Astrocyte (in vitro differentiated cells and primary cell): ENCODE results near the gene PDK2. TPM values are rescaled to one million over a fixed set of nuclear protein-coding genes. Genes with fewer than 3 reads are reported as not detected.

Source experiments
- DNase-seq: peaks from one replicate; pipeline ENCODE4 v3.0.0-alpha.2; 2010; ENCODE audit warnings: low read depth
- FAIRE-seq: peaks from 2 replicates; lab custom pipeline; 2011; peaks lifted over from hg19 to GRCh38; lab: Jason Lieb, UNC
- H2AFZ ChIP-seq: 2 replicates; pipeline ENCODE4 v1.6.0; 2012; ENCODE audit warnings: low read depth, low read length, inconsistent platforms
- H3K27ac ChIP-seq: 2 replicates; pipeline ENCODE4 v1.5.1; 2011; ENCODE audit warnings: low read depth, low read length, inconsistent platforms
- H3K27me3 ChIP-seq: 2 replicates; pipeline ENCODE4 v1.6.0; 2011; ENCODE audit warnings: low read length, inconsistent platforms; ENCODE audit not compliant: insufficient read depth
- H3K36me3 ChIP-seq: 2 replicates; pipeline ENCODE4 v1.5.1; 2011; ENCODE audit warnings: low read length, inconsistent platforms; ENCODE audit not compliant: insufficient read depth
- H3K4me1 ChIP-seq: 2 replicates; pipeline ENCODE4 v1.5.1; 2011; ENCODE audit warnings: low read length, inconsistent platforms; ENCODE audit not compliant: insufficient read depth
- H3K4me2 ChIP-seq: 2 replicates; pipeline ENCODE4 v1.6.0; 2012; ENCODE audit warnings: low read length, inconsistent platforms
- H3K4me3 ChIP-seq: 2 replicates; pipeline ENCODE4 v1.5.1; 2011; ENCODE audit warnings: low read depth, mild to moderate bottlenecking, low read length, inconsistent platforms; ENCODE audit not compliant: insufficient read depth
- H3K79me2 ChIP-seq: 2 replicates; pipeline ENCODE4 v1.6.0; 2012; ENCODE audit warnings: mild to moderate bottlenecking, low read length, inconsistent platforms; ENCODE audit not compliant: insufficient read depth
- H3K9ac ChIP-seq: 2 replicates; pipeline ENCODE4 v1.6.0; 2012; ENCODE audit warnings: mild to moderate bottlenecking, low read length, inconsistent platforms
- H3K9me3 ChIP-seq: 2 replicates; pipeline ENCODE4 v1.5.1; 2012; ENCODE audit warnings: low read depth, mild to moderate bottlenecking, low read length, inconsistent platforms; ENCODE audit not compliant: insufficient read depth
- H4K20me1 ChIP-seq: 2 replicates; pipeline ENCODE4 v1.6.0; 2012; ENCODE audit warnings: low read length, inconsistent platforms; ENCODE audit not compliant: insufficient read depth
- H3K27ac Mint-ChIP-seq: one replicate; pipeline ENCODE4 v1.8.0; 2021; ENCODE audit warnings: mild to moderate bottlenecking, mixed read lengths; ENCODE audit not compliant: unreplicated experiment
- H3K27me3 Mint-ChIP-seq: one replicate; pipeline ENCODE4 v1.8.0; 2021; ENCODE audit warnings: low read depth, mixed read lengths; ENCODE audit not compliant: unreplicated experiment
- H3K36me3 Mint-ChIP-seq: one replicate; pipeline ENCODE4 v1.8.0; 2021; ENCODE audit warnings: low read depth, mixed read lengths; ENCODE audit not compliant: unreplicated experiment
- H3K4me1 Mint-ChIP-seq: one replicate; pipeline ENCODE4 v1.8.0; 2021; ENCODE audit warnings: low read depth, mixed read lengths; ENCODE audit not compliant: unreplicated experiment
- H3K4me3 Mint-ChIP-seq: one replicate; pipeline ENCODE4 v1.8.0; 2021; ENCODE audit warnings: mild to moderate bottlenecking, moderate library complexity, mixed read lengths; ENCODE audit not compliant: unreplicated experiment
- H3K9me3 Mint-ChIP-seq: one replicate; pipeline ENCODE4 v1.8.0; 2021; ENCODE audit warnings: mild to moderate bottlenecking, mixed read lengths; ENCODE audit not compliant: unreplicated experiment
- CTCF ChIP-seq: IDR thresholded peaks from 2 replicates; pipeline ENCODE4 v1.5.1; 2011; ENCODE audit warnings: low read depth, mild to moderate bottlenecking, inconsistent platforms, low read length, moderate library complexity; ENCODE audit not compliant: insufficient read depth
- EZH2 ChIP-seq: IDR thresholded peaks from 2 replicates; pipeline ENCODE4 v1.6.1; 2012; ENCODE audit warnings: mild to moderate bottlenecking, low read length, inconsistent platforms; ENCODE audit not compliant: insufficient read depth
- total RNA-seq: library from RNA; stranded (reverse); gene quantifications from 2 replicates; pipeline ENCODE4 v1.2.1, GENCODE V29; 2021

Gene PDK2
- total RNA-seq, 1 donor from 2014 or later = 25.8 TPM

GRCh38 chr17:50151041-50151936, 56.1 kb downstream of the PDK2 start:
- H3K9me3 Mint-ChIP-seq = no peaks in the 10 kb centered on the region
- Histone ChIP-seq H3K9me3 (no peaks in the 10 kb centered on the region), H4K20me1 (peaks cover 30% of the 10 kb centered on the region), H2AFZ (peak overlapping the region; percentile 15), H3K27me3 (no peaks in the 10 kb centered on the region), H3K4me1 (peaks cover 37% of the 10 kb centered on the region), H3K4me3 (peak overlapping the region; percentile 71), H3K9ac (peak overlapping the region; percentile 90), H3K79me2 (peaks cover 44% of the 10 kb centered on the region), H3K36me3 (no peaks in the 10 kb centered on the region), H3K4me2 (peak overlapping the region; percentile 89), H3K27ac (peak overlapping the region; percentile 39)
- H3K4me3 Mint-ChIP-seq = peak overlapping the region; percentile 87
- H3K27ac Mint-ChIP-seq = peak overlapping the region; percentile 92
- peaks cover 7% of the 10 kb centered on the region for H3K36me3 Mint-ChIP-seq
- H3K4me1 Mint-ChIP-seq = peaks cover 14% of the 10 kb centered on the region
- peak; percentile 82 for DNase-seq
- no peak for FAIRE-seq
- peak; percentile 27 for TF ChIP-seq CTCF
- TF ChIP-seq EZH2 = no peak
- H3K27me3 Mint-ChIP-seq = no peaks in the 10 kb centered on the region

- H3K9me3 ChIP-seq = no peaks in the 10 kb centered on the region
- DNase-seq (peak; percentile 80), FAIRE-seq (no peak)
- TF ChIP-seq CTCF = no peak
- no peaks in the 10 kb centered on the region for H3K36me3 ChIP-seq
- H3K4me2 ChIP-seq = peak overlapping the region; percentile 89
- H2AFZ ChIP-seq = peak overlapping the region; percentile 75
- H3K9me3 Mint-ChIP-seq = no peaks in the 10 kb centered on the region
- peak overlapping the region; percentile 87 for H3K4me3 Mint-ChIP-seq
- H3K27me3 Mint-ChIP-seq = no peaks in the 10 kb centered on the region
- peak overlapping the region; percentile 52 for H3K27ac ChIP-seq
- peaks cover 4% of the 10 kb centered on the region for H3K36me3 Mint-ChIP-seq
- peaks cover 37% of the 10 kb centered on the region for H3K79me2 ChIP-seq
- H3K4me1 Mint-ChIP-seq = peaks cover 8% of the 10 kb centered on the region
- peaks cover 29% of the 10 kb centered on the region for H3K4me1 ChIP-seq
- peaks cover 22% of the 10 kb centered on the region for H4K20me1 ChIP-seq
- peak overlapping the region; percentile 47 for H3K4me3 ChIP-seq
- H3K27me3 ChIP-seq = no peaks in the 10 kb centered on the region
- peak overlapping the region; percentile 77 for H3K27ac Mint-ChIP-seq
- peak overlapping the region; percentile 68 for H3K9ac ChIP-seq
Observed at GRCh38 chr17:50151937-50152547, 56.9 kb downstream of the PDK2 start.
